Measurements from ENCODE around the gene FOLR2.
"Not testable (repeated sequence)": the region's sequence is repeated elsewhere in the genome, so short reads cannot be mapped to it uniquely, and the experiment has no call there.

The FOLR2 gene

DNA sequence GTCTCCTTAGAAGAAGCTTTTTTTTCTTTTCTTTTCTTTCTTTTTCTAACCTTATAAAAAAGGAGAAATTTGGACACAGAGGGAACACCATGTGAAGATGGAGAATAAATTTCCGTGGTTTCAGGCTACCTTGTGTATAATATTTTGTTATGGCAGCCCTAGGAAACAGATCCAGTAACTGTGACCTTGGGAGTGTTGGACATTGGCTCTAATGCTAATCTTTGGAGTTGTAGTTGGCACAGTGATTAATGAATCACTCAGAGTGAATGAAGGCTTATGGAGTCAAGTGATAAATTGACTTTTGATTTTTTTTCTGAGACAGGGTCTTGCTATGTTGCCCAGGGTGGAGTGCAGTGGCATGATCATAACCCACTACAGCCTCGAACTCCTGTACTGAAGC is 42.9 kb downstream of the FOLR2 start:
- intact Hi-C loops (cut with DNase I), result no loop called here
- no peak for DNase-seq

DNA sequence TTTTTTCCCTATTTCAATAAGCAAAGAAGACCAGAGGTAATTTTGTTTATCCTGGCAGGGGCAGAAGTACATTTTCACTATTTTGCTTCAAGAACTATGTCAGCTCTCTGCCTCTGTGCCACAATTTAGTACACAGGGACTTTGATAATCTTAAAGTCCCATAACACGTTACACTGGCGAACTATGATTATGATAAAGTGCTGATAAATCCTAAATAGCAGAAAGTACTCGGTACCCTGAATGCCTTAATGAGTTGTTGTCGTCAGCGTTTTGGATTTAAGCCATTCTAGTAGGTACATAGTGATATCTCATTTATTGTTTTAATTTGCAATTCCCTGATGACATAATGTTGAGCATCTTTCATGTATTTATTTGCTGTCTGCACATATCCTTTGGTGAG is 44.0 kb downstream of the FOLR2 start:
- intact Hi-C loops (cut with DNase I), result no loop called here
- no peak for DNase-seq

GRCh38 chr11:72263361-72263760 is 46.8 kb downstream of the FOLR2 start:
- intact Hi-C loops (cut with DNase I), result no loop called here
- no peak for DNase-seq

GRCh38 chr11:72265951-72266350 is 49.4 kb downstream of the FOLR2 start:
- DNase-seq, result no peak
- intact Hi-C loops (cut with DNase I), result no loop called here

- intact Hi-C loops (cut with DNase I); DNase-seq: not testable (repeated sequence)
These were observed 50.4 kb downstream of the FOLR2 start for GRCh38 chr11:72266960-72267359.

- no peak for DNase-seq
- intact Hi-C loops (cut with DNase I), result no loop called here
These were observed 51.5 kb downstream of the FOLR2 start for GRCh38 chr11:72267956-72268617.

Data from posterior cingulate gyrus (tissue), 11 donors.